Breast epithelium (tissue), 4 donors: ENCODE data around the gene NOD1. TPM values are rescaled to one million over a fixed set of nuclear protein-coding genes. Genes with fewer than 3 reads are reported as not detected.

ENCODE experiments used
- DNase-seq, 2 donors: peaks; one replicate each; pipeline ENCODE4 v3.0.0-alpha.2; 2019; ENCODE audit warnings: low spot score in 2 of 2
- H3K27ac ChIP-seq, 2 donors: fragments of 200-600 bp; sonication (generic) in 1 of 2; one replicate each; pipeline ENCODE4 v1.5.1; 2016 to 2019; ENCODE audit warnings: mild to moderate bottlenecking in 1 of 2
- H3K27me3 ChIP-seq, 2 donors: fragments of 200-600 bp; sonication (generic) in 1 of 2; one replicate each; pipeline versions ENCODE4 v1.5.1 to v1.6.0; 2017 to 2019; ENCODE audit warnings: control low read depth in 1 of 2, mild to moderate bottlenecking in 1 of 2
- H3K36me3 ChIP-seq: fragments of 200-600 bp; one replicate; pipeline ENCODE4 v1.5.1; 2019
- H3K4me1 ChIP-seq, 2 donors: fragments of 200-600 bp; sonication (generic); one replicate each; pipeline ENCODE4 v1.5.1; 2016 to 2019; ENCODE audit warnings: control low read depth in 1 of 2
- H3K4me3 ChIP-seq, 3 donors: fragments of 200-600 bp; sonication (generic); 1 replicate in 2 of 3; 2 replicates in 1 of 3; pipeline ENCODE4 v1.5.1; 2016 to 2019; ENCODE audit warnings: mild to moderate bottlenecking in 3 of 3, moderate library complexity in 2 of 3
- H3K9me3 ChIP-seq, 2 donors: fragments of 200-600 bp; sonication (generic) in 1 of 2; one replicate each; pipeline ENCODE4 v1.5.1; 2016 to 2019; ENCODE audit warnings: control low read depth in 1 of 2
- POLR2A ChIP-seq: fragments of 450-650 bp; IDR thresholded peaks from one replicate; pipeline ENCODE4 v1.6.1; 2016; ENCODE audit warnings: antibody characterized with exemption, mild to moderate bottlenecking, moderate library complexity
- POLR2AphosphoS5 ChIP-seq, 3 donors: sonication (generic); formaldehyde crosslinking; IDR thresholded peaks; one replicate each; pipeline ENCODE4 v1.6.1; 2017; ENCODE audit warnings: antibody characterized with exemption in 3 of 3
- intact Hi-C: fragments of 100-400 bp; cut with DNase I; formaldehyde crosslinking; loops from one replicate; pipeline ENCODE4 v1.15.1; 2023; ENCODE audit warnings: low total_unique reads
- total RNA-seq, 3 donors: library from RNA; depleted of rRNA; stranded (reverse); fragments of >200 nt; gene quantifications; one replicate each; pipeline ENCODE4 v1.1.0, GENCODE V29; 2016
- TF ChIP-seq, protein P1 (sequence below), 3 donors: fragments of 450-650 bp; IDR thresholded peaks; one replicate each; pipeline ENCODE4 v1.5.1; 2016 to 2017; ENCODE audit warnings: antibody characterized with exemption in 3 of 3, mild to moderate bottlenecking in 3 of 3, moderate library complexity in 3 of 3

The NOD1 gene
- total RNA-seq, 3 donors from 2014 or later: 11.2 to 34.4 (median 21.4) TPM

DNA sequence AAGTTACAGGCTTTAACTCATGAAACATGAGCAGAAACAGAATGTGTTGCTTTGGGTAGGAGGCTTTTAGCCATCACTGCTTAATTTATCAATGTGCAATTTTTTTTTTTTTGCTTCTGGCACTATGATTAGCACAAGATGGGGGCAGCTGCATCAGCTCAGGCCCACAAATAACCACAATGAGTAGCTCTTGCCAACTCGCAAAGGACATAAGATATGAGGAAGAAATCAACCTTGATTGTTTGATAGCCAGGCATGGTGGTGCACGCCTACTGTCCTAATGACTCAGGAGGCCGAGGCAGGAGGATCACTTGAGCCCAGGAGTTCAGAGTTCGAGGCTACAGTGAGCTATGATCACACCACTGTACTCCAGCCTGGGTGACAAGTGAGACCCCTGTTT lies 12.3 kb downstream of the NOD1 start:
- TF ChIP-seq, protein P1, sequence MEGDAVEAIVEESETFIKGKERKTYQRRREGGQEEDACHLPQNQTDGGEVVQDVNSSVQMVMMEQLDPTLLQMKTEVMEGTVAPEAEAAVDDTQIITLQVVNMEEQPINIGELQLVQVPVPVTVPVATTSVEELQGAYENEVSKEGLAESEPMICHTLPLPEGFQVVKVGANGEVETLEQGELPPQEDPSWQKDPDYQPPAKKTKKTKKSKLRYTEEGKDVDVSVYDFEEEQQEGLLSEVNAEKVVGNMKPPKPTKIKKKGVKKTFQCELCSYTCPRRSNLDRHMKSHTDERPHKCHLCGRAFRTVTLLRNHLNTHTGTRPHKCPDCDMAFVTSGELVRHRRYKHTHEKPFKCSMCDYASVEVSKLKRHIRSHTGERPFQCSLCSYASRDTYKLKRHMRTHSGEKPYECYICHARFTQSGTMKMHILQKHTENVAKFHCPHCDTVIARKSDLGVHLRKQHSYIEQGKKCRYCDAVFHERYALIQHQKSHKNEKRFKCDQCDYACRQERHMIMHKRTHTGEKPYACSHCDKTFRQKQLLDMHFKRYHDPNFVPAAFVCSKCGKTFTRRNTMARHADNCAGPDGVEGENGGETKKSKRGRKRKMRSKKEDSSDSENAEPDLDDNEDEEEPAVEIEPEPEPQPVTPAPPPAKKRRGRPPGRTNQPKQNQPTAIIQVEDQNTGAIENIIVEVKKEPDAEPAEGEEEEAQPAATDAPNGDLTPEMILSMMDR (IDR thresholded peaks at IDR 0.05): no peak
- no peak for TF ChIP-seq POLR2AphosphoS5 (IDR thresholded peaks at IDR 0.05)
- no peak for TF ChIP-seq POLR2A
- peak overlapping the region; percentile 74 to 82 for H3K27ac ChIP-seq
- intact Hi-C loops: no loop called here
- no peaks in the 10 kb centered on the region for H3K27me3 ChIP-seq
- peaks cover 16 to 18% of the 10 kb centered on the region in 2 donors for H3K4me1 ChIP-seq
- no peaks in the 10 kb centered on the region for H3K9me3 ChIP-seq
- H3K36me3 ChIP-seq: no peaks in the 10 kb centered on the region
- no peak overlapping the region for H3K4me3 ChIP-seq
- no peak for DNase-seq

DNA sequence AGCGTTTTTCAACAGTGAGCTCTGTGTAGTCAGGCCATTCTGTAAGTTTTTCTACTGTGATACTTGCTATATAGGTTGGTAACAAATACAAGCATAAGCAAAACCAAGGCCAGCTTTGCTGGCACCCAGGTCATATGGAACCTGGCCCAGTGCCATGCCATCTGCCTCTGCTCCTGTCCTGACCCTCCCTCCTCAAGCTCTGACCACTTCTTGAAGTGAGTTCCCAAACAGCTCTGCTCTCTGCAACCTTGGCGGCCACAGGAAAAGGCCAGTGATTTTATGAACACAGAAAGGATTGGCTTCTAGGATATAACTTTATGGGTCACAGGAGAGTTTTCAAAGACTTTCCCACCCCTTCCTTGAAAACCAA lies 12.8 kb downstream of the NOD1 start:
- no peak for DNase-seq
- Histone ChIP-seq H3K27ac (peak overlapping the region; percentile 74 to 82), H3K4me3 (no peak overlapping the region), H3K36me3 (no peaks in the 10 kb centered on the region), H3K9me3 (no peaks in the 10 kb centered on the region), H3K4me1 (peaks cover 16 to 18% of the 10 kb centered on the region in 2 donors), H3K27me3 (no peaks in the 10 kb centered on the region)
- intact Hi-C loops: no loop called here
- TF ChIP-seq, protein P1 (IDR thresholded peaks at IDR 0.05): no peak
- TF ChIP-seq POLR2AphosphoS5 (IDR thresholded peaks at IDR 0.05) (no peak), POLR2A (no peak)

DNA sequence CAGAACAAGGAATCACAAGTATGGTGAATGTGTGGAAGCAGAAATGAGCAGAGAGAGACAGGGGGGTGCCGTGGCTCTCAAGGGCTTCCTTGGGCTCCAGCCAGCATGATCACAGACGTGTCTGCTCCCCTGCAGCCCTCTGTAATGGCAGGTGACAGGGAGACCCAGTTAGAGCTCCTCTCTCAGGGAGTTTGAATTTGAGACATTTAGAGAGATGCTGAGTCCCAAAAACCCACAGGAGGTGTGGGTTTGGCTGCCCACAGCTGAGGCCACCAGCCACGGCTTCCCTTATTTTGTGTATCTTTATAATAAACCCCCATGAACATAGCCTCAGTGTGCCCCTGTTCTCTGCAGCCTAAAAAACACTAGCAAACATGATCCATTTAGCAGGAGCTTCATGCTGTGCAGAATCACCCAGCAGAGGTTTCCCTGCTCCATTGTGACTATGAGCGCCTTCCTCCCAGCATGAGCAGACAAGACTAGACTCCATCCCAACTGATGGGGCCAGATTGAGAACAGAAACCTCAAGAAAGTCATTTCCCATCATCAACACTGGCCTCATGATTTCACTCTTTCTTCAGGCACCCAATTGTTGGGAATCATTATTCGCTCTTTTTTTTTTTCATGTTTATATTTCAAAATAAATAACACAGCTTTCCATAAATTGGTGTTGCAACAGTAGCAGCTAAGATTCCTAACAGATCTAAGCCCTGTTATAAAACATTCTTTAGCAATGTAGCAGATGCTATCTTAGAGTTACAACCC lies 13.4 kb downstream of the NOD1 start:
- no peak for DNase-seq
- H3K4me1 ChIP-seq: peaks cover 12 to 13% of the 10 kb centered on the region in 2 donors
- H3K4me3 ChIP-seq: no peak overlapping the region
- peak overlapping the region; percentile 74 to 82 for H3K27ac ChIP-seq
- no peaks in the 10 kb centered on the region for H3K36me3 ChIP-seq
- H3K9me3 ChIP-seq: no peaks in the 10 kb centered on the region
- intact Hi-C loops: no loop called here
- TF ChIP-seq, protein P1 (IDR thresholded peaks at IDR 0.05): no peak
- no peak for TF ChIP-seq POLR2A
- TF ChIP-seq POLR2AphosphoS5 (IDR thresholded peaks at IDR 0.05): peak in 1 of 3 donors; percentile 15
- H3K27me3 ChIP-seq: no peaks in the 10 kb centered on the region

DNA sequence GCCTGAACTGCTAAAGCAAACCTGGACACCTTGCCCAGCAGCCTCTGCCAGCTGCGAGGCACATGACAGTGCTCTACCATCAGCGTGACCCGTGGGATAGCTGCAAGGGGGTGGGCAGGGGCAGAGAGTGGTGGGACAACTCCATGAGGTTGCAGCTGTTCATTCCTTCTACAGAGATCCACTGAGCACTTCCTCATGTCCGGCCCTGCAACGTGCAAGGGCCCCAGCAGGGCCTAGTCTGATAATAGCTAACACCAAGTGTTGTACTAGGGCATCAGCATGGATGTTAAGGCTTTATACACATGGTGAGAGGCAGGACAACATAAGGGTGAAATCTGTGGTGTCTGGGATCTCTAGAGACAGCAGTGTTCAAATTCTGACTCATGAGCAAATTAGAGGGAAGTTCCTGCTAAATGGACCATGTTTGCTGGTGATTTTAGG lies 14.3 kb downstream of the NOD1 start:
- Histone ChIP-seq H3K27me3 (no peaks in the 10 kb centered on the region), H3K4me1 (peaks cover 5 to 7% of the 10 kb centered on the region in 2 donors), H3K9me3 (no peaks in the 10 kb centered on the region), H3K36me3 (no peaks in the 10 kb centered on the region), H3K27ac (peak overlapping the region; percentile 1 to 71), H3K4me3 (no peak overlapping the region)
- TF ChIP-seq POLR2AphosphoS5 (IDR thresholded peaks at IDR 0.05) (no peak), POLR2A (no peak)
- TF ChIP-seq, protein P1 (IDR thresholded peaks at IDR 0.05): no peak
- intact Hi-C loops: no loop called here
- no peak for DNase-seq

DNA sequence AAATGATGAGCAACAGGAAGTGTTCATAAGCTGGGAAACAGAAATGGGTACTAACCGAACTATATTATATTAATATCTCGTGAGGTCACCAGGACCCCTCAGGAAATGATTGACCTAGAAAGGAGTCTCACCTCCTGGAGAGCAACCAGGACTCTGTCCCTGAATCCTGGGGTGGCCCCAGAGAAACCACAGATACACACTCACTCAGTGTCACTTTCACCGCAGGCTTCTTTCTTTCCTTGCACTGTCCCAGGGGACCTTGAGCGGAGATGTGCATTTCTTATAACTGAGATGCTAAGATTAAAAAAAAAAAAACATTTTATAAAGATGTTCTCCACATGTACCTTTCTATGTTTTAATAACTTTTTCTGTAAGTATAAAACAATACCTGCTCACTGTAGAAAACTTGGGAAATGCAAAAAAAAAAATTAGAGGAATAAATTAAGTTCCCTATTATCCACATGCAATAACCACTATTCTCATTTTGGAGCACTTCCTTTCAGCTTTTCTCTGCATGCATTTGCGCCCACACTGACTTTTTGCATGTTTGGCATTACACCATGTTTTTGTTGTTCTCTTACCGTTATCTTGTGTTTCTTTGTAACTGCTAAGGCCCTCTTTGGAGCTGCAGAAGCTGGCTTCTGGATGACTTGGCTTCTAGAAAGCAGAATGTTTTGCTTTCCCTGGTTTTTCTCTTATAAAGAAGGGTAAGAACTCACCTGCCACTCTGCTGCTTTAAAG lies 15.0 kb downstream of the NOD1 start:
- Histone ChIP-seq H3K27me3 (no peaks in the 10 kb centered on the region), H3K27ac (peak overlapping the region in 1 of 2 donors; percentile 71), H3K9me3 (no peaks in the 10 kb centered on the region), H3K4me3 (no peak overlapping the region), H3K36me3 (no peaks in the 10 kb centered on the region), H3K4me1 (peaks cover 4 to 5% of the 10 kb centered on the region in 2 donors)
- intact Hi-C loops: no loop called here
- TF ChIP-seq POLR2A (no peak), POLR2AphosphoS5 (IDR thresholded peaks at IDR 0.05) (no peak)
- TF ChIP-seq, protein P1 (IDR thresholded peaks at IDR 0.05): no peak
- DNase-seq: no peak
